ENCODE measurements around the gene ATP11A. TPM values are rescaled to one million over a fixed set of nuclear protein-coding genes. Genes with fewer than 3 reads are reported as not detected.
A peak's percentile ranks its signal among the peaks of the same experiment; 100 is the strongest.

The ATP11A gene
- total and polyA plus RNA-seq, 9 donors, result 6.6 to 72.7 (median 34.9) TPM

DNA sequence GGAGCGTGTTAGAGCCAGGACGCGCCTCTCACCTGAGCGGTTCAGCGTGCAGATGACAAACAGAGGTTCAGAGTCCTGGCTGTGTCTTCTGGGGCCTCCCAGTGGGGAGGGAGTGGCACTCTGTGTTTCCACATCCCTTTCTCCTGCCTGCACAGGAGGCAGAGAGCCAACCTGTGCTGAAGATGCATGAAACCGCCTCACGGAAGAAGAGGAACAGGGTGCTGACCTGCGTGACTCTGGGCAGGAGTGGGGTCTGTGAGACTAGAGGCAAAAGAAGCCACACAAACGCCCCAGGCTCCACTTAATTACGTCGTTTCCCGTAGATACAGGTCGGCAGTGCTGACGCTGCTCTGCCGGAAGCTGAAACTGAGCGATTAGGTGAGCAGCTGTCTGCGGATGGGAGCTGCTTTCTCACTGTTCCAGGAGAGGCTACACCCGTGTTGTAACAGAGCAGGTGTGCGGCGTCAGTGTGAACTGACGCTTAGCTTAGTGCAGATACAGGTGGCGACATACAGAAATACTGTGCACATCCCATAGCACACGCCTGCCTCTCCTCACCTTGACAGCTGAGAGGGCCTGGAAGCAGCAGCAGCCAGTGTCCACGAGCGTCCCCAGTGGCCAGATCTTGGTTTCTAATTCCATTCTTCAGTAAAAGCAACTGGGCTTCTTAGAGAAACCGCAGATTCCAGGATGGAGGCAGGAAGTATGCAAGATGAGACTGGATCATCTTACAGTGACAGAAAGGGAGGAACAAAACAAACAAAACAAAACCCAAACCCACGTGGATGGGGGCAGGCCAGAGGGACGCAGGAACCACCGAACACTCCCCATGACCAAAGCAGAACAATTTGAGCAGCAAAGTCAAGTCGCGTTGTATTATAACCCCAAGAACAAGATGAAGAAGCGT, 241.4 kb downstream of the ATP11A start:
- Histone ChIP-seq H3K27ac (no peak overlapping the region), H3K9me3 (no peaks in the 10 kb centered on the region), H3K4me3 (no peak overlapping the region), H3K27me3 (no peaks in the 10 kb centered on the region), H3K36me3 (no peaks in the 10 kb centered on the region), H3K4me1 (ENCODE audit: insufficient read depth) (no peaks in the 10 kb centered on the region)
- intact Hi-C loops (cut with DNase I), result loop anchor here in 1 of 4 donors (10.0 kb wide), 1 partner anchor 464 kb away; no protein-coding TSS in a partner anchor
- 49 to 53% (median 49%) methylated on average over 32 of the region's 32 CpGs for WGBS, 3 donors
- TF ChIP-seq, protein P1, sequence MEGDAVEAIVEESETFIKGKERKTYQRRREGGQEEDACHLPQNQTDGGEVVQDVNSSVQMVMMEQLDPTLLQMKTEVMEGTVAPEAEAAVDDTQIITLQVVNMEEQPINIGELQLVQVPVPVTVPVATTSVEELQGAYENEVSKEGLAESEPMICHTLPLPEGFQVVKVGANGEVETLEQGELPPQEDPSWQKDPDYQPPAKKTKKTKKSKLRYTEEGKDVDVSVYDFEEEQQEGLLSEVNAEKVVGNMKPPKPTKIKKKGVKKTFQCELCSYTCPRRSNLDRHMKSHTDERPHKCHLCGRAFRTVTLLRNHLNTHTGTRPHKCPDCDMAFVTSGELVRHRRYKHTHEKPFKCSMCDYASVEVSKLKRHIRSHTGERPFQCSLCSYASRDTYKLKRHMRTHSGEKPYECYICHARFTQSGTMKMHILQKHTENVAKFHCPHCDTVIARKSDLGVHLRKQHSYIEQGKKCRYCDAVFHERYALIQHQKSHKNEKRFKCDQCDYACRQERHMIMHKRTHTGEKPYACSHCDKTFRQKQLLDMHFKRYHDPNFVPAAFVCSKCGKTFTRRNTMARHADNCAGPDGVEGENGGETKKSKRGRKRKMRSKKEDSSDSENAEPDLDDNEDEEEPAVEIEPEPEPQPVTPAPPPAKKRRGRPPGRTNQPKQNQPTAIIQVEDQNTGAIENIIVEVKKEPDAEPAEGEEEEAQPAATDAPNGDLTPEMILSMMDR (IDR thresholded peaks at IDR 0.05), result no peak
- TF ChIP-seq POLR2A (IDR thresholded peaks at IDR 0.05) (no peak), EP300 (IDR thresholded peaks at IDR 0.05) (no peak)
- DNase-seq, result peak in 1 of 5 donors; percentile 16

DNA sequence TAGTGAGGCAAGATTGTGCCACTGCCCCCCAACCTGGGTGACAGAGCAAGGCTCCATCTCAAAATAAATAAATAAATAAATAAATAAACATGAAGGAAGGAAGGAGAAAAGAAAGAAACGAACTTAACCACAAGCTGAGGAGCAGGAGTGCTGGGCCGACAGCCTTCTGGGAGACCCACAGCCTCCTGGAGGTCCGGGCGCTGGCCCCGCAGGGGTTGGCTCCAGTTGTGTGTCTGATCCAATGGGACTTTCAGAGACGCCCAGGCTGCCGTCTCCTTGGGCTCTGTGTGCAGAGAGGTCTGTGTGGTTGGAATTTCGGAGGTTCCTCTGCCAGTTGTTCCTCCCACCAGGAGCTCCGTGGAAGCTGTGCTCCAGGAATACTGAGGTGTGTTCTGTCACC, 243.1 kb downstream of the ATP11A start:
- Histone ChIP-seq H3K9me3 (no peaks in the 10 kb centered on the region), H3K4me3 (no peak overlapping the region), H3K4me1 (ENCODE audit: insufficient read depth) (no peaks in the 10 kb centered on the region), H3K27me3 (no peaks in the 10 kb centered on the region), H3K36me3 (no peaks in the 10 kb centered on the region), H3K27ac (no peak overlapping the region)
- 71 to 75% (median 74%) methylated on average over 9 of the region's 9 CpGs for WGBS, 3 donors
- intact Hi-C loops (cut with DNase I), result loop anchor here in 1 of 4 donors (10.0 kb wide), 1 partner anchor 462 kb away; no protein-coding TSS in a partner anchor
- TF ChIP-seq EP300 (IDR thresholded peaks at IDR 0.05), result no peak
- no peak for TF ChIP-seq POLR2A (IDR thresholded peaks at IDR 0.05)
- DNase-seq, result no peak

DNA sequence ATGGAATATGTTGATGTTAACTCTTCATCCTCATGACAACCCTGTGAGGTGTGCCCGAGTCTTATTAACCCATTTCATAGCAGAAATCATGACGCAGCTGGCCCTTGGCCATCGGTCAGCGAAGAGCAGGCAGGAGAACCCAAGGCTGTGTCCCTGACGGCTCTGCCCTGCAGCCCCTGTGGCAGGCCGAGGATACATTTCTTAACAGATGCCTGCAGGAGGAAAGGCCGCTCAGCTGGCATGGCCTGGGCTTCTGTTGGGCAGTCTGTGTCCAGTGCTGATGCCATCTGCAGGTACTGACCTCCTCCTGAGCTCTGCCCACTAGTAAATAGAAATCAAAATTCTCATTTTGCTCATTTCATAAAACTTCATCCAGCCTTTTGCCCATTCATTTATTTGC, 243.8 kb downstream of the ATP11A start:
- 81 to 88% (median 83%) methylated on average over 7 of the region's 7 CpGs for WGBS, 3 donors
- intact Hi-C loops (cut with DNase I), result loop anchor here in 1 of 4 donors (10.0 kb wide), 1 partner anchor 461 kb away; no protein-coding TSS in a partner anchor
- TF ChIP-seq POLR2A (IDR thresholded peaks at IDR 0.05), result no peak
- TF ChIP-seq, protein P1 (IDR thresholded peaks at IDR 0.05), result no peak
- no peak for TF ChIP-seq EP300 (IDR thresholded peaks at IDR 0.05)
- Histone ChIP-seq H3K4me1 (ENCODE audit: insufficient read depth) (no peaks in the 10 kb centered on the region), H3K9me3 (no peaks in the 10 kb centered on the region), H3K27ac (no peak overlapping the region), H3K4me3 (no peak overlapping the region), H3K36me3 (no peaks in the 10 kb centered on the region), H3K27me3 (no peaks in the 10 kb centered on the region)
- DNase-seq, result no peak

DNA sequence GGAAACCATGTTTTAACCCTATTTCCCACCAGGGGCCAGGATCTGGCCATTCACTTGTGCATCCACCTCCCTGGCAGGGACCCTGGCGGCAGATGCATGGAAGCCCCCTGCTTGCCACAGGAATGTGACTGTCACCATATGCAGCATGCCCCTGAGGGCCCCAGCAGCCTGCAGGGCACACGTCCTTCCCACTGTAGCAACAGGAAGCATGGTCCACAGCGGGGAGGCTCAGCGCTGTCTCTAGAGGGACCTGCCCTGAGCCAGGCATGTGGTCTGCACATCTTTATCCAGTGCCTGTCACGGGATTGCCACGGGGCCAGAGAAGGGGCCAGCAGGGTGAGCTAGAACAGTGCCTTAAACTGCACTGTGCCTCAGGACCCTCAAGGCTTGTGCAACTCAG, 244.2 kb downstream of the ATP11A start:
- intact Hi-C loops (cut with DNase I), result loop anchor here in 1 of 4 donors (10.0 kb wide), 1 partner anchor 461 kb away; no protein-coding TSS in a partner anchor
- TF ChIP-seq, protein P1 (IDR thresholded peaks at IDR 0.05), result no peak
- TF ChIP-seq POLR2A (IDR thresholded peaks at IDR 0.05), result no peak
- TF ChIP-seq EP300 (IDR thresholded peaks at IDR 0.05), result no peak
- no peaks in the 10 kb centered on the region for H3K4me1 ChIP-seq (ENCODE audit: insufficient read depth)
- DNase-seq, result no peak
- H3K4me3 ChIP-seq, result no peak overlapping the region
- H3K27ac ChIP-seq, result no peak overlapping the region
- 57 to 63% (median 59%) methylated on average over 6 of the region's 6 CpGs for WGBS, 3 donors
- H3K9me3 ChIP-seq, result no peaks in the 10 kb centered on the region
- H3K36me3 ChIP-seq, result no peaks in the 10 kb centered on the region
- no peaks in the 10 kb centered on the region for H3K27me3 ChIP-seq

Other genes with a start within 250 kb of the ATP11A start
- gene TUBGCP3, start 101.9 kb upstream of the ATP11A start, total RNA-seq, result 10 to 100 TPM; 21.3 to 58.0 (median 37.7) TPM
- gene TUBGCP3, start 101.9 kb upstream of the ATP11A start, polyA plus RNA-seq, result 10 to 100 TPM; 19.4 to 20.4 TPM